CD14-positive monocyte (primary cell): ENCODE measurements around the gene ATP5F1D. TPM values are rescaled to one million over a fixed set of nuclear protein-coding genes. Genes with fewer than 3 reads are reported as not detected.

Experiments
- DNase-seq, 3 donors: peaks; one replicate each; pipeline ENCODE4 v3.0.0-alpha.2; 2011 to 2022
- H2AFZ ChIP-seq: 2 replicates; pipeline ENCODE4 v1.6.0; 2012; ENCODE audit warnings: mild to moderate bottlenecking, low read depth, low read length, inconsistent platforms; ENCODE audit not compliant: insufficient read depth, poor library complexity, severe bottlenecking
- H3K27ac ChIP-seq, 2 donors: 1 replicate in 1 of 2; 2 replicates in 1 of 2; pipeline ENCODE4 v1.5.1; 2012 to 2013; ENCODE audit warnings: low read length in 2 of 2, control low read depth in 1 of 2, inconsistent platforms in 1 of 2, low read depth in 1 of 2, mild to moderate bottlenecking in 1 of 2
- H3K27me3 ChIP-seq, 2 donors: one replicate each; pipeline versions ENCODE4 v1.6.0 to v1.6.1; 2011 to 2013; ENCODE audit warnings: low read length in 2 of 2; ENCODE audit not compliant: control insufficient read depth in 2 of 2, insufficient read depth in 2 of 2
- H3K36me3 ChIP-seq, 2 donors: replicated peaks in 1 of 2; 1 replicate in 1 of 2; 2 replicates in 1 of 2; pipeline versions ENCODE4 v1.5.1 to v1.6.1; 2012 to 2013; ENCODE audit warnings: low read length in 2 of 2, control low read depth in 1 of 2, inconsistent platforms in 1 of 2, mild to moderate bottlenecking in 1 of 2; ENCODE audit not compliant: insufficient read depth in 2 of 2, control insufficient read depth in 1 of 2
- H3K4me1 ChIP-seq, 2 donors: 1 replicate in 1 of 2; 2 replicates in 1 of 2; pipeline versions ENCODE4 v1.5.1 to v1.6.1; 2012 to 2013; ENCODE audit warnings: low read length in 2 of 2, control low read depth in 1 of 2, inconsistent platforms in 1 of 2, mild to moderate bottlenecking in 1 of 2, moderate library complexity in 1 of 2; ENCODE audit not compliant: insufficient read depth in 2 of 2, control insufficient read depth in 1 of 2
- H3K4me2 ChIP-seq: replicated peaks from 2 replicates; pipeline ENCODE3; 2012; ENCODE audit warnings: low read length, moderate library complexity, mild to moderate bottlenecking; ENCODE audit not compliant: poor library complexity, severe bottlenecking; ENCODE audit errors: extremely low read depth
- H3K4me3 ChIP-seq, 3 experiments: fragments of 200-600 bp in 1 of 3; sonication (generic) in 1 of 3; replicated peaks in 1 of 3; 1 replicate in 2 of 3; 2 replicates in 1 of 3; pipeline ENCODE4 v1.5.1; 2011 to 2013; ENCODE audit warnings: low read length in 3 of 3, mild to moderate bottlenecking in 3 of 3, control low read depth in 2 of 3, low read depth in 2 of 3, inconsistent platforms in 1 of 3, moderate library complexity in 1 of 3
- H3K79me2 ChIP-seq: 2 replicates; pipeline ENCODE4 v1.6.0; 2012; ENCODE audit warnings: mild to moderate bottlenecking, control low read depth, inconsistent platforms, low read length, moderate library complexity; ENCODE audit not compliant: insufficient read depth
- H3K9ac ChIP-seq: 2 replicates; pipeline ENCODE4 v1.6.0; 2017; ENCODE audit warnings: low read length, mild to moderate bottlenecking; ENCODE audit not compliant: insufficient read depth, poor library complexity, severe bottlenecking
- H3K9me3 ChIP-seq, 2 donors: replicated peaks in 1 of 2; 1 replicate in 1 of 2; 2 replicates in 1 of 2; pipeline versions ENCODE4 v1.5.1 to v1.6.1; 2012 to 2013; ENCODE audit warnings: low read length in 2 of 2, control low read depth in 1 of 2; ENCODE audit not compliant: control insufficient read depth in 1 of 2, insufficient read depth in 1 of 2
- H4K20me1 ChIP-seq: 2 replicates; pipeline ENCODE4 v1.6.0; 2012; ENCODE audit warnings: mild to moderate bottlenecking, low read length, control low read depth, moderate library complexity; ENCODE audit not compliant: insufficient read depth
- H3K27ac Mint-ChIP-seq, 7 donors: one replicate each; pipeline ENCODE4 v1.8.0; 2020; ENCODE audit warnings: mild to moderate bottlenecking in 7 of 7, mixed read lengths in 7 of 7, moderate library complexity in 6 of 7, inconsistent platforms in 2 of 7
- H3K27me3 Mint-ChIP-seq, 3 donors: one replicate each; pipeline ENCODE4 v1.8.0; 2021 to 2022; ENCODE audit warnings: low read depth in 3 of 3, mild to moderate bottlenecking in 3 of 3, mixed read lengths in 3 of 3, moderate library complexity in 3 of 3, inconsistent platforms in 1 of 3
- H3K36me3 Mint-ChIP-seq, 2 donors: one replicate each; pipeline ENCODE4 v1.8.0; 2020; ENCODE audit warnings: mixed read lengths in 2 of 2, inconsistent platforms in 1 of 2, mild to moderate bottlenecking in 1 of 2
- H3K4me1 Mint-ChIP-seq: one replicate; pipeline ENCODE4 v1.8.0; 2020; ENCODE audit warnings: mild to moderate bottlenecking, mixed read lengths
- H3K4me3 Mint-ChIP-seq, 2 donors: one replicate each; pipeline ENCODE4 v1.8.0; 2020; ENCODE audit warnings: mild to moderate bottlenecking in 2 of 2, mixed read lengths in 2 of 2, moderate library complexity in 1 of 2
- H3K9me3 Mint-ChIP-seq, 7 donors: one replicate each; pipeline ENCODE4 v1.8.0; 2020 to 2022; ENCODE audit warnings: mixed read lengths in 7 of 7, mild to moderate bottlenecking in 6 of 7, moderate library complexity in 6 of 7, inconsistent platforms in 2 of 7
- WGBS: methylation state at CpG from one replicate; pipeline ENCODE4 v1.1.5; 2013; ENCODE audit warnings: missing lambda C conversion rate; ENCODE audit not compliant: insufficient coverage; 5-methylcytosine and 5-hydroxymethylcytosine counted together
- intact Hi-C, 2 donors: fragments of 100-400 bp; cut with micrococcal nuclease; formaldehyde crosslinking; loops; one replicate each; pipeline versions ENCODE4 v1.15.0 to v1.15.1; 2023
- polyA plus RNA-seq, 3 donors: library from polyadenylated mRNA; depleted of rRNA in 1 of 3; unstranded in 2 of 3; stranded (reverse) in 1 of 3; fragments of 300-500 nt in 2 of 3; fragments of >200 nt in 1 of 3; fragmentation: Illumina TruSeq in 2 of 3; gene quantifications; 1 replicate in 2 of 3; 2 replicates in 1 of 3; pipeline ENCODE4 v1.2.3, GENCODE V29; 2012 to 2021
- TF ChIP-seq, protein P1 (sequence below): fragments of 200-600 bp; IDR thresholded peaks from one replicate; pipeline ENCODE4 v1.8.0; 2022; ENCODE audit warnings: antibody characterized with exemption, mild to moderate bottlenecking

The ATP5F1D gene
- polyA plus RNA-seq, 3 donors: 122 to 160 (median 143) TPM

DNA sequence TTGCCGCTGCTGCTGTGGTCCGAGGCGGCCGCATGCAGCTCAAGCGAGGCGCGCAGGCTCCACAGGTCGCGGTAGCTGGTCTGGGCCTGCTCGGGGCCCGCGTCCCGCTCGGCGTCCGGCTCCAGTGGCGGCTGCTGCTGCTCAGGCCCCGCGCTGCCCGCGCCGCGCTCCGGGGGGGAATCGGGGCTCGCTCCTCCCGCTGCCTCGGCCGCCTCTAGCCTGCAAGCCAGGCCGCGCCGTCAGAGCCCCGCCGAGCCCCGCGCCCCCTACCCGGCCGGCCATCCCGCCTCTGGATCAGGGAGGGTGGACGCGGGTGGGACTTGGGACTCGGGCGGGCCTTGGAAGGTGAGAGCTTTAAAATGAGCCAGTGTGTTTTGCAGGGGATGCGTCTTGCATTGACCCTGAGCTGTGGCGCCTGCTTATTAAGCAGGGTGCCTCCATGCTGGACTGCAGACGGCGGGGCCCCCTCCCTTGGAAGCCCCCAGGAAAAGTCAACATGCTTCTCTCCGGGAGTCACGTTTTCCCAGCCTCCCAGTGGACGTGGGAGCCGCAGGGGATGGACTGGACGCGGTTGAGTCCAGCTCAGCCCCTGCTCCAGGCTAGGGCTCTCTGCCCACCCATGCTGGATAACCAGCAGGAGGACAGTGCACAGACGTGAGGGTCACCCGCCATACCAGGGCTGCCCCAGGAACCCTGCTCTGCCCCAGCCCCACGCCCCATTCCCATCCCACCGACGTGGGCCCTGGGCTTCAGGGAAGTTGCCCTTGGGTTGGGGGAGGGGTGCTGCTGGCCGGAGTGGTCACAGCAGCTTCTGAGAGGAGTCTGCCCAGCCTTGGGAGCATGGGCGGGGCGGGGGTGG is 11.4 kb upstream of the ATP5F1D start:
- H3K4me3 ChIP-seq: no peak overlapping the region
- peaks cover 0 to 10% (median 3%) of the 10 kb centered on the region in 7 donors for H3K9me3 Mint-ChIP-seq
- H3K36me3 Mint-ChIP-seq: peaks cover 5 to 12% of the 10 kb centered on the region in 2 donors
- no peaks in the 10 kb centered on the region for H3K79me2 ChIP-seq
- no peaks in the 10 kb centered on the region for H3K4me1 ChIP-seq
- WGBS: 93% methylated on average over 48 of the region's 61 CpGs
- H3K4me2 ChIP-seq: no peak overlapping the region
- TF ChIP-seq, protein P1, sequence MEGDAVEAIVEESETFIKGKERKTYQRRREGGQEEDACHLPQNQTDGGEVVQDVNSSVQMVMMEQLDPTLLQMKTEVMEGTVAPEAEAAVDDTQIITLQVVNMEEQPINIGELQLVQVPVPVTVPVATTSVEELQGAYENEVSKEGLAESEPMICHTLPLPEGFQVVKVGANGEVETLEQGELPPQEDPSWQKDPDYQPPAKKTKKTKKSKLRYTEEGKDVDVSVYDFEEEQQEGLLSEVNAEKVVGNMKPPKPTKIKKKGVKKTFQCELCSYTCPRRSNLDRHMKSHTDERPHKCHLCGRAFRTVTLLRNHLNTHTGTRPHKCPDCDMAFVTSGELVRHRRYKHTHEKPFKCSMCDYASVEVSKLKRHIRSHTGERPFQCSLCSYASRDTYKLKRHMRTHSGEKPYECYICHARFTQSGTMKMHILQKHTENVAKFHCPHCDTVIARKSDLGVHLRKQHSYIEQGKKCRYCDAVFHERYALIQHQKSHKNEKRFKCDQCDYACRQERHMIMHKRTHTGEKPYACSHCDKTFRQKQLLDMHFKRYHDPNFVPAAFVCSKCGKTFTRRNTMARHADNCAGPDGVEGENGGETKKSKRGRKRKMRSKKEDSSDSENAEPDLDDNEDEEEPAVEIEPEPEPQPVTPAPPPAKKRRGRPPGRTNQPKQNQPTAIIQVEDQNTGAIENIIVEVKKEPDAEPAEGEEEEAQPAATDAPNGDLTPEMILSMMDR: no peak
- peaks cover 10 to 27% of the 10 kb centered on the region in 2 donors for H3K36me3 ChIP-seq
- no peaks in the 10 kb centered on the region for H3K9me3 ChIP-seq
- H2AFZ ChIP-seq: no peak overlapping the region
- peaks cover 6% of the 10 kb centered on the region for H3K4me1 Mint-ChIP-seq
- no peak for DNase-seq
- H4K20me1 ChIP-seq: peaks cover 14% of the 10 kb centered on the region
- peaks cover 5 to 9% (median 5%) of the 10 kb centered on the region in 3 donors for H3K27me3 Mint-ChIP-seq
- no peak overlapping the region for H3K9ac ChIP-seq
- peaks cover 0 to under 1% of the 10 kb centered on the region in 2 donors for H3K27me3 ChIP-seq
- H3K4me3 Mint-ChIP-seq: no peak overlapping the region
- no peak overlapping the region for H3K27ac ChIP-seq
- H3K27ac Mint-ChIP-seq: no peak overlapping the region
- intact Hi-C loops: no loop called here

DNA sequence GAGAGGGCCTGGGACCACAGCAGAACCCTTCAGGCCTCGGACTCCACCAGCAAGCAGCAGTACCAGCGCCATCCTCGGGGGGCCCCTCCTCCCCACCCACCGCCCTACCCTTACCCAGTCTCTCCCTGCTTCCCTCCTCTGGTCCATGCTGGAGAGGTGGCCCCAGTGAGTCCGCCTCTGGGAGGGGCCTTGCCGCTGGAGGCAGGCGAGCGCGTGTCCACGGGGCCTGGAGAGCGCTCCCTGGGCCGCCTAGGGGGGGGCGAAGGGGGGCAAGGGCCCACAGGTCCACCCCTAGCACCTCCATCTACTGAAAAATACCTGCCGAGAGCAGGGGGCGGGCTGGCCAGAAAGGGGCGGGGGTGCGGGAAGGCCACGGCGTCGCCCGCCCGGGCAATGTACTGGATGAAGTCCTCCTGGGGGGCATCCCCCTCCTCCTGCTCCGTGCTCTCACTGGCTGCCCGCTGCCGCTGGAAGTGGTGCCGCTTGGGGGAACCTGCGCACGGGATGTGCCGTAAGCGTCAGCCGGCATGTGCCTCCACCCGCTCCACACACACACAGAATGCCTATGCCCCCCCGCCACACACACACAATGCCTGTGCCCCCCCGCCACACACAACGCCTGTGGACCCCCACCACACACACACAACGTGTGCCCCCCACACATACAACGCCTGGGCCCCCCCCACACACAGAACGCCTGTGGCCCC is 10.6 kb upstream of the ATP5F1D start:
- Histone ChIP-seq H3K27ac (no peak overlapping the region), H2AFZ (no peak overlapping the region), H3K4me3 (no peak overlapping the region), H3K9me3 (no peaks in the 10 kb centered on the region), H3K9ac (no peak overlapping the region), H3K27me3 (peaks cover 0 to 8% of the 10 kb centered on the region in 2 donors), H3K4me1 (no peaks in the 10 kb centered on the region), H3K36me3 (peaks cover 7 to 22% of the 10 kb centered on the region in 2 donors), H4K20me1 (peaks cover 7% of the 10 kb centered on the region), H3K79me2 (no peaks in the 10 kb centered on the region), H3K4me2 (no peak overlapping the region)
- no peak for DNase-seq
- intact Hi-C loops: no loop called here
- Mint-ChIP-seq H3K4me3 (no peak overlapping the region), H3K27me3 (peaks cover 9 to 17% (median 13%) of the 10 kb centered on the region in 3 donors), H3K9me3 (peaks cover 0 to 10% (median 3%) of the 10 kb centered on the region in 7 donors), H3K36me3 (peaks cover 5 to 11% of the 10 kb centered on the region in 2 donors), H3K4me1 (peaks cover 6% of the 10 kb centered on the region), H3K27ac (no peak overlapping the region)
- TF ChIP-seq, protein P1: no peak
- 81% methylated on average over 25 of the region's 38 CpGs for WGBS
